Lower leg skin (tissue), 3 donors: ENCODE data around the gene PTH2.

Experiments
- CTCF ChIP-seq, 3 donors: fragments of 450-650 bp; IDR thresholded peaks; one replicate each; pipeline ENCODE4 v1.5.1; 2016; ENCODE audit warnings: antibody characterized with exemption in 3 of 3, mild to moderate bottlenecking in 3 of 3, moderate library complexity in 2 of 3
- POLR2A ChIP-seq, 2 donors: fragments of 450-650 bp; IDR thresholded peaks; one replicate each; pipeline ENCODE4 v1.6.1; 2016 to 2017; ENCODE audit warnings: antibody characterized with exemption in 2 of 2, mild to moderate bottlenecking in 1 of 2, moderate library complexity in 1 of 2

DNA sequence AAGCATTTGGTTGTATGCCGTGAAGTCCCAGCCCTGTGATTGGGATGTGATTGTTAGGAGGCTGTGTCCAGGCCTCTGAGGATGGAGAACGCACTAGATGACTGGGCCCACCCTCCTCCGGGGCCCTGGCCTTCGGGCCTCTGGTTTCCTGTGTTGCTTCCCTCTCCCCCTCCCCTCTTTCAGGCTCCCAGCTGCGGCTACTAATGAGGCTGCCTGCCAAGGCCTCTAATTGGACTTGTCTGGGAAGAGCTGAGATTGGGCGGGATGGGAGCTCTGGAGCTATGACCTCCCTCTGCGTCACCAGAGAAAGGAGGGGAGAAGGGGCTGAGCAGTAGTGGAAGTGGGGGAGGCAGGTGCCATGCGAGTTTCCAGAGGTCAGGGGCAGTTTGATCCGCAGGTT, 9.9 kb downstream of the PTH2 start:
- TF ChIP-seq POLR2A (IDR thresholded peaks at IDR 0.05) (no peak), CTCF (IDR thresholded peaks at IDR 0.05) (no peak)
